Endothelial cell of umbilical vein (primary cell): ENCODE measurements around the gene KDSR. TPM values are rescaled to one million over a fixed set of nuclear protein-coding genes. Genes with fewer than 3 reads are reported as not detected.

Experiments
- BruUV-seq: library from RNA; stranded (reverse); fragments of 400-500 nt; replicated peaks from 2 replicates; lab custom pipeline; 2021; lab: Mats Ljungman, UMichigan
- CTCF ChIA-PET: fragments of 300-600, 350-600 bp; sonication (Branson Sonifier 250); formaldehyde crosslinking; loops from one replicate; lab custom pipeline; 2021; ENCODE audit warnings: antibody characterized with exemption, inconsistent platforms; lab: Charles Lee
- POLR2A ChIA-PET: fragments of 300-600, 350-600 bp; sonication (Branson Sonifier 250); formaldehyde crosslinking; loops from one replicate; lab custom pipeline; 2021; ENCODE audit warnings: antibody characterized with exemption, inconsistent platforms; lab: Charles Lee
- DNase-seq: peaks from one replicate; pipeline ENCODE4 v3.0.0-alpha.2; 2011; ENCODE audit warnings: low read depth, low spot score
- FAIRE-seq: peaks from 2 replicates; lab custom pipeline; 2011; peaks lifted over from hg19 to GRCh38; lab: Jason Lieb, UNC
- H2AFZ ChIP-seq: 2 replicates; pipeline ENCODE4 v1.6.0; 2012; ENCODE audit warnings: low read depth, low read length, control low read depth, inconsistent platforms
- H3K27ac ChIP-seq: 2 replicates; pipeline ENCODE4 v1.5.1; 2011; ENCODE audit warnings: low read depth, mild to moderate bottlenecking, control low read depth, low read length, moderate library complexity; ENCODE audit not compliant: insufficient read depth
- H3K27me3 ChIP-seq, 2 experiments: 2 replicates each; pipeline versions ENCODE4 v1.6.0 to v1.6.1; 2011; ENCODE audit warnings: low read length in 2 of 2, mixed read lengths in 1 of 2; ENCODE audit not compliant: control insufficient read depth in 2 of 2, insufficient read depth in 2 of 2
- H3K36me3 ChIP-seq, 2 experiments: 2 replicates in 1 of 2; 3 replicates in 1 of 2; pipeline ENCODE4 v1.5.1; 2011; ENCODE audit warnings: low read length in 2 of 2, mild to moderate bottlenecking in 1 of 2, moderate library complexity in 1 of 2; ENCODE audit not compliant: control insufficient read depth in 2 of 2, insufficient read depth in 2 of 2; ENCODE audit errors: extremely low read depth in 1 of 2
- H3K4me1 ChIP-seq: 3 replicates; pipeline ENCODE4 v1.5.1; 2011; ENCODE audit warnings: mild to moderate bottlenecking, low read length; ENCODE audit not compliant: control insufficient read depth, insufficient read depth; ENCODE audit errors: extremely low read depth
- H3K4me2 ChIP-seq: 2 replicates; pipeline ENCODE4 v1.6.1; 2011; ENCODE audit warnings: low read length, control low read depth, mixed read lengths; ENCODE audit not compliant: insufficient read depth
- H3K4me3 ChIP-seq, 3 experiments: fragments of 200-600 bp in 1 of 3; sonication (generic), shearing (Covaris generic) in 1 of 3; replicated peaks in 1 of 3; 2 replicates each; pipeline ENCODE4 v1.5.1; 2011 to 2016; ENCODE audit warnings: control low read depth in 3 of 3, low read length in 3 of 3, mild to moderate bottlenecking in 2 of 3, inconsistent platforms in 1 of 3, low read depth in 1 of 3, moderate library complexity in 1 of 3; ENCODE audit not compliant: insufficient read depth in 1 of 3
- H3K79me2 ChIP-seq: 2 replicates; pipeline ENCODE4 v1.6.0; 2012; ENCODE audit warnings: low read length, inconsistent platforms; ENCODE audit not compliant: control insufficient read depth, insufficient read depth
- H3K9ac ChIP-seq: replicated peaks from 2 replicates; pipeline ENCODE3; 2011; ENCODE audit warnings: low read length, control low read depth; ENCODE audit not compliant: insufficient read depth; ENCODE audit errors: extremely low read depth
- H3K9me1 ChIP-seq: replicated peaks from 3 replicates; pipeline ENCODE4 v1.6.0; 2011; ENCODE audit warnings: mild to moderate bottlenecking, low read length; ENCODE audit not compliant: control insufficient read depth, insufficient read depth; ENCODE audit errors: extremely low read depth
- H3K9me3 ChIP-seq: replicated peaks from 2 replicates; pipeline ENCODE4 v1.5.1; 2012; ENCODE audit warnings: low read length, inconsistent platforms; ENCODE audit not compliant: control insufficient read depth, insufficient read depth
- H4K20me1 ChIP-seq: replicated peaks from 2 replicates; pipeline ENCODE3; 2011; ENCODE audit warnings: mild to moderate bottlenecking, low read length; ENCODE audit not compliant: control insufficient read depth, insufficient read depth; ENCODE audit errors: extremely low read depth
- CTCF ChIP-seq, 2 donors: IDR thresholded peaks; 1 replicate in 1 of 2; 2 replicates in 1 of 2; pipeline ENCODE4 v1.5.1; 2011; ENCODE audit warnings: low read length in 2 of 2, mild to moderate bottlenecking in 2 of 2, moderate library complexity in 2 of 2, control low read depth in 1 of 2, inconsistent platforms in 1 of 2, low read depth in 1 of 2; ENCODE audit not compliant: insufficient read depth in 1 of 2; ENCODE audit errors: extremely low read depth in 1 of 2
- EZH2 ChIP-seq: IDR thresholded peaks from 2 replicates; pipeline ENCODE4 v1.6.1; 2012; ENCODE audit warnings: borderline replicate concordance, low read depth, mild to moderate bottlenecking, moderate library complexity, low read length, inconsistent platforms; ENCODE audit not compliant: severe bottlenecking
- FOS ChIP-seq: IDR thresholded peaks from 2 replicates; pipeline ENCODE4 v1.6.1; 2011; ENCODE audit warnings: mild to moderate bottlenecking, low read length, moderate library complexity, borderline replicate concordance; ENCODE audit not compliant: insufficient read depth
- GATA2 ChIP-seq: IDR thresholded peaks from 2 replicates; pipeline ENCODE4 v1.7.0; 2011; ENCODE audit warnings: low read depth, mild to moderate bottlenecking, moderate library complexity, mixed read lengths, low read length; ENCODE audit not compliant: insufficient read length, insufficient read depth
- JUN ChIP-seq: IDR thresholded peaks from 2 replicates; pipeline ENCODE4 v1.6.1; 2011; ENCODE audit warnings: borderline replicate concordance, low read depth; ENCODE audit not compliant: insufficient read length, insufficient read depth
- MAX ChIP-seq: IDR thresholded peaks from 2 replicates; pipeline ENCODE4 v1.6.1; 2011; ENCODE audit not compliant: insufficient read depth, insufficient read length
- MYC ChIP-seq: IDR thresholded peaks from one replicate; pipeline ENCODE4 v1.6.1; 2011; ENCODE audit warnings: mild to moderate bottlenecking, low read depth, low read length
- POLR2A ChIP-seq: IDR thresholded peaks from 2 replicates; pipeline ENCODE4 v1.6.1; 2012; ENCODE audit warnings: low read depth, mild to moderate bottlenecking, control low read depth, low read length
- POLR2AphosphoS5 ChIP-seq: IDR thresholded peaks from 2 replicates; pipeline ENCODE4 v1.6.1; 2012; ENCODE audit warnings: low read depth, mild to moderate bottlenecking, control low read depth, low read length, moderate library complexity; ENCODE audit not compliant: insufficient read depth
- dilution Hi-C: fragments of 300-500 bp; cut with MboI; formaldehyde crosslinking; loops from one replicate; pipeline ENCODE4 v1.15.0; 2019; ENCODE audit warnings: low sequenced_read_pairs; ENCODE audit not compliant: extremely low pct_ligation_motif_present
- intact Hi-C: fragments of 100-400 bp; cut with micrococcal nuclease; formaldehyde crosslinking; loops from one replicate; pipeline ENCODE4 v1.10.0; 2022
- polyA plus RNA-seq, 4 experiments: library from polyadenylated mRNA; depleted of rRNA in 3 of 4; stranded (reverse) in 3 of 4; unstranded in 1 of 4; fragments of >200 nt; gene quantifications; 2 replicates each; pipeline versions ENCODE4 v1.2.1 to v1.2.3, GENCODE V29; 2011 to 2012; ENCODE audit warnings: missing spikeins in 1 of 4
- total RNA-seq: library from RNA; stranded (reverse); gene quantifications from 2 replicates; pipeline ENCODE4 v1.2.3, GENCODE V29; 2021

KDSR gene
- total and polyA plus RNA-seq, 2 donors (not counting 3 experiments of a cell fraction or from before 2014, with no cell fraction given): 17.1 to 43.1 TPM

GRCh38 chr18:63283305-63284094, 83.5 kb downstream of the KDSR start:
- Histone ChIP-seq H4K20me1 (no peaks in the 10 kb centered on the region), H3K9ac (no peak overlapping the region), H3K9me1 (no peaks in the 10 kb centered on the region), H3K79me2 (no peaks in the 10 kb centered on the region), H3K9me3 (no peaks in the 10 kb centered on the region), H3K36me3 (no peaks in the 10 kb centered on the region), H3K4me1 (no peaks in the 10 kb centered on the region), H3K4me2 (no peak overlapping the region), H3K27me3 (no peaks in the 10 kb centered on the region), H2AFZ (no peak overlapping the region), H3K4me3 (no peak overlapping the region), H3K27ac (no peak overlapping the region)
- intact Hi-C loops: no loop called here
- BruUV-seq: no TSS peak
- no peak for FAIRE-seq
- no peak for DNase-seq
- CTCF ChIA-PET: interaction anchor here (1.4 kb wide), 1 partner anchor 31 kb away, joined by 3 read pairs; no protein-coding TSS in a partner anchor
- dilution Hi-C loops: no loop called here
- TF ChIP-seq MYC (no peak), MAX (no peak), GATA2 (no peak), POLR2A (no peak), CTCF (IDR thresholded peaks at IDR 0.05; ENCODE audit: extremely low read depth in 1 of 2, insufficient read depth in 1 of 2, low read depth in 1 of 2, low read length in 2 of 2) (no peak), EZH2 (no peak), JUN (no peak), POLR2AphosphoS5 (no peak), FOS (no peak)
- POLR2A ChIA-PET: no interaction called here
